IPS-18a (cell line): ENCODE measurements around the gene IFNGR1.
"Not testable (repeated sequence)": the region's sequence is repeated elsewhere in the genome, so short reads cannot be mapped to it uniquely, and the experiment has no call there.

Experiments used
- H3K27ac ChIP-seq: one replicate; pipeline ENCODE4 v1.5.1; 2013; ENCODE audit warnings: low read length
- H3K27me3 ChIP-seq: one replicate; pipeline ENCODE4 v1.6.1; 2013; ENCODE audit warnings: mild to moderate bottlenecking, low read length; ENCODE audit not compliant: control insufficient read depth, insufficient read depth
- H3K36me3 ChIP-seq: one replicate; pipeline ENCODE4 v1.6.1; 2013; ENCODE audit warnings: low read depth, low read length; ENCODE audit not compliant: control insufficient read depth
- H3K4me1 ChIP-seq: one replicate; pipeline ENCODE4 v1.6.1; 2013; ENCODE audit warnings: low read depth, low read length; ENCODE audit not compliant: control insufficient read depth
- H3K4me3 ChIP-seq: one replicate; pipeline ENCODE4 v1.5.1; 2013; ENCODE audit warnings: low read length
- H3K9ac ChIP-seq: one replicate; pipeline ENCODE4 v1.6.1; 2013; ENCODE audit warnings: mild to moderate bottlenecking, low read length, moderate library complexity
- H3K9me3 ChIP-seq: one replicate; pipeline ENCODE4 v1.6.1; 2013; ENCODE audit warnings: low read depth, low read length; ENCODE audit not compliant: control insufficient read depth

The IFNGR1 gene

GRCh38 chr6:137254966-137255365 lies 35.8 kb upstream of the IFNGR1 start:
- Histone ChIP-seq H3K27me3 (no peaks in the 10 kb centered on the region), H3K27ac (no peak overlapping the region), H3K36me3 (no peaks in the 10 kb centered on the region), H3K9ac (no peak overlapping the region), H3K4me3 (no peak overlapping the region), H3K4me1 (no peaks in the 10 kb centered on the region), H3K9me3 (peaks cover 7% of the 10 kb centered on the region)

- H3K9me3 ChIP-seq, H3K9ac ChIP-seq, H3K27me3 ChIP-seq, H3K4me3 ChIP-seq, H3K36me3 ChIP-seq, H3K27ac ChIP-seq, H3K4me1 ChIP-seq: not testable (repeated sequence)
Measured at GRCh38 chr6:137254430-137254829, 35.2 kb upstream of the IFNGR1 start.

- H3K27ac ChIP-seq, result no peak overlapping the region
- no peaks in the 10 kb centered on the region for H3K4me1 ChIP-seq
Measured at GRCh38 chr6:137248702-137249101, 29.5 kb upstream of the IFNGR1 start.

GRCh38 chr6:137247724-137248123 lies 28.5 kb upstream of the IFNGR1 start:
- Histone ChIP-seq H3K4me1 (no peaks in the 10 kb centered on the region), H3K27me3 (no peaks in the 10 kb centered on the region), H3K4me3 (no peak overlapping the region), H3K9me3 (no peaks in the 10 kb centered on the region), H3K9ac (no peak overlapping the region), H3K27ac (no peak overlapping the region), H3K36me3 (no peaks in the 10 kb centered on the region)

More at GRCh38 chr6:137248702-137249101, 29.5 kb upstream of the IFNGR1 start:
- Histone ChIP-seq H3K9me3 (no peaks in the 10 kb centered on the region), H3K9ac (no peak overlapping the region), H3K4me3 (no peak overlapping the region), H3K27me3 (no peaks in the 10 kb centered on the region), H3K36me3 (no peaks in the 10 kb centered on the region)

DNA sequence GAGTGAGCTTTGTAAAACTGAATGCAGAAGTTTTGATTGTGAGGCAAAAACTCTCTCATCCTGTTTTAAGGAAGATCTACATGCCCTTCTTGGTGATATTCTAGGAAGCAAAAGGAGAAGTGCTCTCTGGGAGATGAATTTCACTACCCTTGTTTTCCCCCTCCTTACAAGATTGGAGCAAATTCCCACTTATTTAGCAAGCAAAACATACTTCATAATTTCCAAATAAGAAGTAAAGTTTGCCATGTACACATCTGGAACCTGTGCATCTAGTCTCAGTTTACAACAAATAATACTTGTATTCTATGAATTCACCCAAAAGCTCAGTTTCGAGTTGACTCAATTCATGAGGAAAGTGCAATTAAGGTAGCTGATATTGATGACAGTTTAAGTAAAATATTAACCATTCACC lies 27.6 kb upstream of the IFNGR1 start:
- no peaks in the 10 kb centered on the region for H3K9me3 ChIP-seq
- H3K27ac ChIP-seq, result no peak overlapping the region
- H3K9ac ChIP-seq, result no peak overlapping the region
- H3K27me3 ChIP-seq, result no peaks in the 10 kb centered on the region
- no peaks in the 10 kb centered on the region for H3K36me3 ChIP-seq
- no peaks in the 10 kb centered on the region for H3K4me1 ChIP-seq
- H3K4me3 ChIP-seq, result no peak overlapping the region

DNA sequence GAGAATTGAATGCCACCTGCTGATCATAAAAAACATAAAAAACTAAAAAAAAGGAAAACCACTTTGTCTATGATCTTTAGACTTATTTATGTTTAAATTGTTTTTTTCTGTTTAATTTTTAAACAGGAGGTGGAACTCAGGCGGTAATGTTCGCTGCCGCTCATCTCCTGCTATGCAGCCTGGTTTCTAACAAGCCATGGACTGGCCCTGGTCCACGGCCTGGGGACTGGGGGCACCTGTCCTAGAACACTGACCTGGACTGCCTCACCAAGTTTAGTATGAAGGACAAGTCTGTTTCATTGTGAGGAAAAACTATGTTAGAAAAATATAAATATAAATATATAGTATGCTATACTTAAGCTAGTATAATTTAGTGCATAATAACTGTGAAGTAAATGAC lies 27.0 kb upstream of the IFNGR1 start:
- Histone ChIP-seq H3K9ac (no peak overlapping the region), H3K36me3 (no peaks in the 10 kb centered on the region), H3K4me3 (no peak overlapping the region), H3K27ac (no peak overlapping the region), H3K27me3 (no peaks in the 10 kb centered on the region), H3K4me1 (no peaks in the 10 kb centered on the region), H3K9me3 (no peaks in the 10 kb centered on the region)

GRCh38 chr6:137241481-137242038 lies 22.4 kb upstream of the IFNGR1 start:
- Histone ChIP-seq H3K4me1 (no peaks in the 10 kb centered on the region), H3K27ac (no peak overlapping the region), H3K27me3 (no peaks in the 10 kb centered on the region), H3K4me3 (no peak overlapping the region), H3K9me3 (no peaks in the 10 kb centered on the region), H3K36me3 (no peaks in the 10 kb centered on the region), H3K9ac (no peak overlapping the region)

DNA sequence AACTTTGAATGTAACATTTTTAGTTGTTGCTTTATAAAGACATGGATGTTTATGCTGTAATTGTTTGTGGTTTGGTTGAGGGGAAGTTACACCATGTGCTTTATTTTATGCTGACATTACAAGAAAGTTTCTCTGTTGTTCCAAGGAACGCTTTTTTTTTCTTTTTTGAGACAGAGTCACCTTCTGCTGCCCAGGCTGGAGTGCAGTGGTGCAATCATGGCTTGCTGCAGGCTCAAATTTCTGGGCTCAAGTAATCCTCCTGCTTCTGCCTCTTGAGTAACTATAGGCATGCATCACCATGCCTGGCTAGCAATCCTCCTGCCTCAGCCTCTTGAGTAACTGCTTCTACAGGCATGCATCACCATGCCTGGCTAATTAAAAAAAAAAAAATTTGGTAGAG lies 21.0 kb upstream of the IFNGR1 start:
- no peak overlapping the region for H3K9ac ChIP-seq
- no peak overlapping the region for H3K4me3 ChIP-seq
- no peaks in the 10 kb centered on the region for H3K4me1 ChIP-seq
- H3K36me3 ChIP-seq, result no peaks in the 10 kb centered on the region
- H3K27ac ChIP-seq, result no peak overlapping the region
- no peaks in the 10 kb centered on the region for H3K9me3 ChIP-seq
- no peaks in the 10 kb centered on the region for H3K27me3 ChIP-seq

DNA sequence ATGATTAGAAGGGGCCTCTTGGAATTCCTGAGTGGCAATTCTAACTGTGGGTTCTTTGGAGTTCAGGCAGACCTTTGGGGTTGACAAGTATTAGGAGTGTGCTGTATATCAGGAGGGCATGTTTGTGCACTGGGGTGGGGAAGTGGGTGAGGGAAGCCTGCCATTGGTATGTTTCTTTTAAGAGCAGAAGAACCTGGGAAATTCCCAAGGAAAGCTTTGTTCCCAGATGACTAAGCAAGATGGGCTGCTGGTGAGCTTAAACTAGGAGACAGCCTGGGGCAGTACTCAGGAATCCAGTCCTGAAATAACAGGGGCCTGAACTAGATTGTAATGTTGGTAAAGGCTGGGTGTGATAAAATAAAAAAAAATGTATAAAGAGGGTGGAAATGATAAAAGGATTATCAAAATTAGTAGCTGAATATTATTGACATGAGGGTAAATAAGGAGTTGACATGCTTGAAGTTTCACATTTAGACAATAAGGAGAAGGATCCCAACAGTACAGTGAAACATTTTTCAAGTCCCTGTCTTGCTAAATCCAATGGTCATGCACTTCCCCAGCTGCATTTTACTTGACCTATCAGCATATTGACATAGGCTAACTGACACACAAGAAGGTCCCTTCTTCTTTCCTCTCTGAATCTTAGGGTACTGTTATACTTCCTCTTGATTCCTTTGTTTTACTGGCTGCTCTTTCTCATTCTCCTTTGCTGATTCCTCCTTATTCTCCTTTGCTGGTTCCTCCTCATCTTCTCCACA lies 18.4 kb upstream of the IFNGR1 start:
- no peaks in the 10 kb centered on the region for H3K4me1 ChIP-seq
- H3K27ac ChIP-seq, result no peak overlapping the region
- H3K27me3 ChIP-seq, result no peaks in the 10 kb centered on the region
- H3K36me3 ChIP-seq, result no peaks in the 10 kb centered on the region
- no peak overlapping the region for H3K4me3 ChIP-seq
- H3K9ac ChIP-seq, result no peak overlapping the region
- H3K9me3 ChIP-seq, result no peaks in the 10 kb centered on the region

- H3K27me3 ChIP-seq, result no peaks in the 10 kb centered on the region
- no peak overlapping the region for H3K9ac ChIP-seq
- H3K4me3 ChIP-seq, result no peak overlapping the region
- H3K27ac ChIP-seq, result no peak overlapping the region
- no peaks in the 10 kb centered on the region for H3K4me1 ChIP-seq
- H3K9me3 ChIP-seq, result no peaks in the 10 kb centered on the region
- H3K36me3 ChIP-seq, result no peaks in the 10 kb centered on the region
Measured at GRCh38 chr6:137236581-137237355, 17.6 kb upstream of the IFNGR1 start.

GRCh38 chr6:137235686-137236085 lies 16.5 kb upstream of the IFNGR1 start:
- Histone ChIP-seq H3K27me3 (no peaks in the 10 kb centered on the region), H3K4me3 (no peak overlapping the region), H3K9me3 (no peaks in the 10 kb centered on the region), H3K4me1 (no peaks in the 10 kb centered on the region), H3K36me3 (no peaks in the 10 kb centered on the region), H3K9ac (no peak overlapping the region), H3K27ac (no peak overlapping the region)
